Measurements from ENCODE around the gene SUV39H2. TPM values are rescaled to one million over a fixed set of nuclear protein-coding genes. Genes with fewer than 3 reads are reported as not detected.
"Not testable (repeated sequence)": the region's sequence is repeated elsewhere in the genome, so short reads cannot be mapped to it uniquely, and the experiment has no call there.

SUV39H2 gene
- 9.7 TPM for polyA plus RNA-seq (2013, experiment 1 of 2; ENCODE audit: insufficient read length)
- 10.8 TPM for polyA plus RNA-seq (2013, experiment 2 of 2; ENCODE audit: insufficient read length)

GRCh38 chr10:14878266-14879123 is at the start of gene SUV39H2:
Gene SUV39H2 (plus strand): TSS chr10:14878866. CDS start chr10:14878889, 23 bp downstream.
- peak; percentile 96 for DNase-seq

- DNase-seq: no peak
Measured at GRCh38 chr10:14833106-14833505, 45.6 kb upstream of the SUV39H2 start.

- DNase-seq: no peak
Measured at GRCh38 chr10:14836208-14836607, 42.5 kb upstream of the SUV39H2 start.

GRCh38 chr10:14837003-14837756 is 41.5 kb upstream of the SUV39H2 start:
- DNase-seq: no peak

GRCh38 chr10:14837757-14838581 is 40.7 kb upstream of the SUV39H2 start, which contains the start of the genes CDNF, HSPA14 and MSANTD7:
Gene CDNF (minus strand): TSS chr10:14838037. CDS start chr10:14837946, 91 bp downstream.
Gene HSPA14 (plus strand): TSS chr10:14838306. CDS start chr10:14838403, 97 bp downstream.
Gene MSANTD7 (plus strand): TSS chr10:14838306. CDS start chr10:14842285, 3,979 bp downstream.
- DNase-seq: peak; percentile 99

GRCh38 chr10:14838582-14839304 is 39.9 kb upstream of the SUV39H2 start:
- DNase-seq: peak; percentile 4

GRCh38 chr10:14839305-14839695 is 39.4 kb upstream of the SUV39H2 start:
- DNase-seq: peak; percentile 4

- DNase-seq: no peak
Measured at GRCh38 chr10:14840178-14840577, 38.5 kb upstream of the SUV39H2 start.

GRCh38 chr10:14843327-14843988 is 35.2 kb upstream of the SUV39H2 start:
- no peak for DNase-seq

- no peak for DNase-seq
Measured at GRCh38 chr10:14844948-14845347, 33.7 kb upstream of the SUV39H2 start.

- DNase-seq: no peak
Measured at GRCh38 chr10:14852236-14852635, 26.4 kb upstream of the SUV39H2 start.

GRCh38 chr10:14855453-14855852 is 23.2 kb upstream of the SUV39H2 start:
- DNase-seq: no peak

- no peak for DNase-seq
Measured at GRCh38 chr10:14858338-14858960, 20.2 kb upstream of the SUV39H2 start.

- DNase-seq: no peak
Measured at GRCh38 chr10:14859043-14859442, 19.6 kb upstream of the SUV39H2 start.

- DNase-seq: no peak
Measured at GRCh38 chr10:14859775-14860174, 18.9 kb upstream of the SUV39H2 start.

- no peak for DNase-seq
Measured at GRCh38 chr10:14860791-14861190, 17.9 kb upstream of the SUV39H2 start.

- DNase-seq: not testable (repeated sequence)
Measured at GRCh38 chr10:14864466-14864865, 14.2 kb upstream of the SUV39H2 start.

- not testable (repeated sequence) for DNase-seq
Measured at GRCh38 chr10:14864871-14865270, 13.8 kb upstream of the SUV39H2 start.

- peak; percentile 62 for DNase-seq
Measured at GRCh38 chr10:14873090-14873760, 5.4 kb upstream of the SUV39H2 start.

- DNase-seq: no peak
Measured at GRCh38 chr10:14875941-14876340, 2.7 kb upstream of the SUV39H2 start.
